Activated T-helper 9 cell treated with anti-CD3 and anti-CD28 coated beads, Interleukin-2, amount 50 U/mL, for 16 hours (primary cell): ENCODE measurements around the gene AGBL4.

Experiments used
- DNase-seq: peaks from one replicate; pipeline ENCODE4 v3.0.0-alpha.2; 2020; ENCODE audit warnings: low read depth

AGBL4 gene

DNA sequence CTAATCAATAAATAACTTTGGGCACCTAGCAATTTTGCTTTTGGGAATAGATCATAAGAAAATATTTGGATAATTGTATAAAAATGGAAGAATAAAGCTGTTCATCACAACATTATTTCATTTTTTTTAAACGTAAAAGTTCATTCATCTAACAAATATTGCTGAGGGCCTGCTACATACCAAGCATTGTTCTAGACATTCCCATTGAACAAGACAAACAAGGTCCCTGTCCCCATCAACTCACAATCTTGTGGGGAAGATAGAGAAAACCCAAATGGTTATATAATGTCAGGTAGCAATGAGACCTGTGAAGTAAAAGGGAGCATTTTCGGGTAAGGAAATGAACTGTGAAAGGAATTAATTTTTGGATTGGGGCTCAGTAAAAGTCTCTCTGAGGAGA lies 1193.0 kb downstream of the AGBL4 start:
- DNase-seq: no peak

DNA sequence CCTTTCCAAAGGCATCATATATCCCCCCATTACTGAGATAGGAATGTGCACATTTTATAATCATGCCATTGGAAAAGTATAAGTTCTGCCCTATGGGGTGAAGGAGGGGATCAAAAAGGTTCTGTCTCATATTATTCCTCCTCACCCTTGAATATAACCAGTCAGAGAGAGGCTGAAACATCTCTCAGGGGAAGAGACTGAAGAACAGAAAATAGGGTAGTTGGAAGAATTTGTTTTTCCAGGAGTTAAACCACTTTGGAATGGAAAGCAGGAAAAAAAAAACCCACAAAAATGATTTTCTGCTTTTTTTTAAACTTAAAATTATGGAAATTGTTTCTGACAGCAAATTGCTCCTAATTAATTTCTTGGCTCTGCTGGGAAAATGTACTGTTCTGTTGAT lies 1194.3 kb downstream of the AGBL4 start:
- no peak for DNase-seq

- no peak for DNase-seq
These were observed 1200.6 kb downstream of the AGBL4 start for GRCh38 chr1:48823168-48823567.

DNA sequence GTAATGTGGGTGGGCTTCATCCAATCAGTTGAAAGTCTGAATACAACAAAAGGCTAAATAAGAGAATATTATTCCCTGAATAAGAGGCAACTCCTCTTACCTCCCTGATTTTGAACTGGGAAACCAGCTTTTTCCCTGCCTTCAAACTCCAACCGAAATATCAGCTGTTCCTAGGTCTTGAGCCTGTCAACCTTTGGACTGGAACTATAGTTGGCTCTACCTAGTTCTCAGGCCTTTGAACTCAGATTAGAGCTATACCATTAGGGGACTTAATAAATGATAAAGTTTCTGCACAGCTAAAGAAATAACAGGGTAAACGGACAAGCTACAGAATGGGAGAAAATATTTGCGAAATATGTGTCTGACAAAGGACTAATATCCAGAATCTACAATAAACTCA lies 1203.3 kb downstream of the AGBL4 start:
- no peak for DNase-seq

DNA sequence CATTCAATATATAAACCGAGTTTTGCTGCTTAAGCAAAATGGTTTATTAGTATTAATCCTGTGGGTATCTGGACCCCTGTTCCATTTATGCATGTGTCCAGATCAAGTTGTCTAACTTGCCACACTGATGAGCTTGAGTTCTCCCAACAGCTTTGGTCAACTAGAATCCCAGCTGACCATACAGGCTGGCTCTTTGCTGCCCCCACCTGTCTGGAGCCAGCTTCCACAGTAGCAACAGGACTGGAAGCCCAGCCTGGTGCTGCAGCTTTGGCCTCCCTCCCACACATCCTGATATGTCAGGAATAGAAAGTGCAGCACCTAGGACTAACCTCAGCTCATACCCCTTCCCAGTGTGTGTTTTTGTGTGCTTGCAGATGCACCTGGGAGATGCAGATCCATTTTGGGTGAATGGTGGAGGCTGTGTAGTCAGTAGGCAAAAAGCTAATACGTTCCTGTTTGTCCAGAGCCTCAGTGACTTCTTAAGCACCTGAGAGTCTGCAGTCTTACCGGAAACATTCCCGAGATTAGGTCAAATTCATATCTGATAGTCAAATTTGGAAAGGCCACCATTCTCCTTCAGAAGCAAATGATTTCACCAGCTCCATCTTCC lies 1206.1 kb downstream of the AGBL4 start:
- DNase-seq: no peak

DNA sequence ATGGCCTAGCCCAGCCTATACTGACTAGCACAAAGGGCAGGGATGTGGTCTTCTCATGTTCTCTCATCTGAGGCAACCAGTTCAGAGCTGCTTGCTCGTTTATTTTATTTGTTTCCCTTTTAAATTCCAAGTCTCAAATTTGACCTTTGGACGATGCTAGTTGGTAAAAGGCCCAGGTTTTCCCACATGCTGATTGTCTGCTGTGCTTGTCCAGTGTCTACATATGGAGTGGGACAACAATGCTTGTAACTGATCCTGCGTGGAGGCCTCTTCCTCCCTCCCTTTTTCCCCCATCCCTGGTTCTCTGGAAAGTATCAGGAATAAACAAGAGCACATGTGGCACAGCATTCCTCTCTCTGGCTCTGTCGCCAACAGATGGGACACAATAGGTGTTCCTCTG lies 1213.0 kb downstream of the AGBL4 start:
- DNase-seq: no peak

- DNase-seq: no peak
These were observed 1215.3 kb downstream of the AGBL4 start for GRCh38 chr1:48808496-48808895.

DNA sequence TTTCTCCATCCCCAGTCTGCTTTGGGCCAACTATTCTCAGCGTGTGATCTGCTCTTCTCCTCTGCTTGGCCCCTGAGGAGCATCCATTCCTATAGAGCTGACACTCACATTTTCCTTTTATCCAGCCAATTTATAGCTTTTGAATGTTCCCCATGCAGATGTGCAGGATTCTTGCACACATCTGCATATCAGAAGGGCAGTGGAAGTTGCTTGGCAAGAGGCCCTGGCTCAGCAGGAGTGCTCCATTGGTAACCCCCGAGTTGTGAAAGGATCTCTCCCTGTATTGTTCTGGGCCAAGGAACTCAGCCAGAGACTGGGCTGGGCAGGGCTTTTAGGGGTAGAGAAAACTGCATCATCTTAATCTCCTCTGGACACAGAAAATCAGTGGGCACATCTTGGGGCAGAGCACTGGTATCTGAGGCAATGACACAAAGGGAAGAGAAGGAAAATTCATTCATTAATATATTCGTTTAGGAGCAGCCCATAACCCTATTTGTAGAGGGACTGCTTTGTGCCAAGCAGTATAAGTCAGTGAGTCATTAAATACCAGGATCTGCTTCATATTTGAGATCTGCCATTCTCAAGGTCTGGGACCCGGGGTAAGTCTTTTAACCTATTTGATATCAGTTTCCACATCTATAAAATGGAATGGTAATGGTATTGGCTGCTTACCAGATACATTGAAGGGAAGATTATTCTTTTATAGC lies 1216.0 kb downstream of the AGBL4 start:
- no peak for DNase-seq

DNA sequence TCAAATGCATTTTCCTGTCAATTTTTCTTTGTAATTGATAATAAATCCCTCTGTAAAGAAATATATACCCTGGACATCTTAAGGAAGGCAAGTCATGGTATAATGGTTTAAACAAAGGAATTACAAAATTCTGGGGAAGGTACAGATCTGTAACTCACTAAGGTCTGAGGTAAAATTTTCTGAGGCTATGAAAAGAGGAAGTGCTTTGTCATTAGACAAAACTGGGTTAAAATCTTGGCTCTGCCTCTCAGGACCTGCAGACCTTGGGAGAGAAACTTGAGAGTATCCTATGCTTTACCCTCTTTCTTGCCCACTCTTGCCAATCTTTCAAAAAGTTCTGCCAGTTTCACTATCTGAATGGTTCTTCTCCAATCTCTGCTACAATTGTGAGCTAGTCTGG lies 1220.3 kb downstream of the AGBL4 start:
- DNase-seq: no peak

- no peak for DNase-seq
These were observed 1228.9 kb downstream of the AGBL4 start for GRCh38 chr1:48794816-48795215.

- no peak for DNase-seq
These were observed 1229.9 kb downstream of the AGBL4 start for GRCh38 chr1:48793863-48794262.

- no peak for DNase-seq
These were observed 1230.8 kb downstream of the AGBL4 start for GRCh38 chr1:48792961-48793360.

DNA sequence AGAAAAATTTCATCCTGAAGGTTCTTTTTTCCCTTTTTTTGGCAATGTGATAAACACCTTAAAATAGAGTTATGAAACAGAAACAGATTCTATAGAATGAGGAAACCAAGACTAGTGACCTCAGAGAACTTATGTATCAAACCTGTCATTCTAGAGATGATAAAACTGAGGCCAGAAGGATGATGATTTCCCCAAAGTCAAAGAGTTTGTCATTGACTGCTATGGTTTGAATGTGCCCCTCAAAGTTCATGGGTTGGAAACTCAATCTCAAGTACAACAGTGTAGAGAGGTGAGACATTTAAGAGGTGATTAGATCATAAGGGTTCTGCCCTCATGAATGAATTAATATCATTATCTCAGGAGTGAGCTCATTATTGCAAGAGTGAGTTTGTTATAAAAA lies 1233.4 kb downstream of the AGBL4 start:
- no peak for DNase-seq

DNA sequence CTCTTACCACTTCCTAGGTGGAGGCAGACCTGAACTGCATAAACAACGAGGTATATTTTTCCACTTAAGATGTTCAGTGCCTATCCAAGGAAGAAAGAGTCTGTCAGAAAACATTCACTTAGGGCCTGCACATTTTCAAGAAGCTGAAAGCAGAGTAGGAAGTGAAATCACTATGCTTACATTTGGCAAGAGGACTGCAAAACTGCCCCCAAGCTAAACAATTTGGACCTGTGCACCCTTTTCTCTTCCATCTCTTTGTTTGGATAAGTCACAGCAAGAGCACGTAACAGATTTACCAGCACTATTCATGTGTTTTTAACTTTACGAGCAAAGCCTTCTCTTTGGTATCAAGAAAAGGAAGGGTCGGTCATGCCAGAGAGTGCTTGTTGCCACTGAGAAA lies 1233.9 kb downstream of the AGBL4 start:
- no peak for DNase-seq

DNA sequence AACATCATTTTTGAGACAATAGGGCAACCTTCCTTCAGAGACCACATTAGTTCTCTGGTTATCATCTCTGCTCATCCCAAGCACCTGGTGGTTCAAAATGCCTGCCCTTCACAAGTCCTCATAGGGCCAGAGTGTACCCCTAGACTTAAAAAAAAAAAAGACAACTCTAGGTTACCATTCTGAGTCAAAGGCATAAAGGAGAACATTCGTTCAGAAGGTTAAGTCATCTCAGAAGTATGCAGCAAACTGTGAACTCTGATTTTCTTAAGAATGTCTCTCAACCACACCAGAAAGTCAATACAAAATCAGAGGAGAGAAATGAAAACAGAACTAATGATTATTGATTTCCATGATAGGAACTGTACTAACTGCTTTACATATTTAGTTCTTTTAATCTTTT lies 1237.9 kb downstream of the AGBL4 start:
- no peak for DNase-seq

GRCh38 chr1:48784301-48784700 lies 1239.5 kb downstream of the AGBL4 start:
- no peak for DNase-seq

DNA sequence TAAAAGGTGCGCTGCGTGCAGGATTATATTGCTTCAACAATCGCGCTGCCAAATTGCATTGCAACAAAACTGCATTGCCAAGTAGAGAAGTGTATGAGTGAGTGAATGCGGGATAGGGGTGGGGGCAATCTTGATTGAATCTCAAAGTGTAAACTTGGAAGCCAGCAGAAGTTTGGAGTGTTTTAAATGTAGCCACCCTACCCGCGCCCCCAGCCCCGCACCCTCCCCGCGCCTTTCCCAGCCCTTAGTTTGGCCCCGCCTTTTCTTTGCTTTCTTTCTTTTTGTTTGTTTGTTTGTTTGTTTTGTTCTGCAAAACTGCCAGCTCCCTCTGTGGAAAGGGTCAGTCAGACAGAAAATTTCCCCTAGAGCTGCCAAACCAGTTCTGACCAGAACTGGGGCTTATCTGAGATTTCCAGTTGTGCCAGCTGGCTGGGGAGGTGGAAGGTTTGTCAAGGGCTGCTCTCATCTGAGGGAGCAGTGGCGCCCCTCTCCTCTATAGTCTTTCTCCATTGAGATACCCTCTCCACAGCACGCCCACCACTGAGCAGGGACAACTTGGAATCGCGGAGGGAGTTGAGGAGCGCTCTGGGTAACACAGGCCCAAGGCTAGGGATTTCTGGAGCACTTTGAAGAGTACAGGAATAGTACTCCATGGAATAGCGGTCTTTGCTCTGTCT lies 1246.4 kb downstream of the AGBL4 start:
- DNase-seq: no peak

DNA sequence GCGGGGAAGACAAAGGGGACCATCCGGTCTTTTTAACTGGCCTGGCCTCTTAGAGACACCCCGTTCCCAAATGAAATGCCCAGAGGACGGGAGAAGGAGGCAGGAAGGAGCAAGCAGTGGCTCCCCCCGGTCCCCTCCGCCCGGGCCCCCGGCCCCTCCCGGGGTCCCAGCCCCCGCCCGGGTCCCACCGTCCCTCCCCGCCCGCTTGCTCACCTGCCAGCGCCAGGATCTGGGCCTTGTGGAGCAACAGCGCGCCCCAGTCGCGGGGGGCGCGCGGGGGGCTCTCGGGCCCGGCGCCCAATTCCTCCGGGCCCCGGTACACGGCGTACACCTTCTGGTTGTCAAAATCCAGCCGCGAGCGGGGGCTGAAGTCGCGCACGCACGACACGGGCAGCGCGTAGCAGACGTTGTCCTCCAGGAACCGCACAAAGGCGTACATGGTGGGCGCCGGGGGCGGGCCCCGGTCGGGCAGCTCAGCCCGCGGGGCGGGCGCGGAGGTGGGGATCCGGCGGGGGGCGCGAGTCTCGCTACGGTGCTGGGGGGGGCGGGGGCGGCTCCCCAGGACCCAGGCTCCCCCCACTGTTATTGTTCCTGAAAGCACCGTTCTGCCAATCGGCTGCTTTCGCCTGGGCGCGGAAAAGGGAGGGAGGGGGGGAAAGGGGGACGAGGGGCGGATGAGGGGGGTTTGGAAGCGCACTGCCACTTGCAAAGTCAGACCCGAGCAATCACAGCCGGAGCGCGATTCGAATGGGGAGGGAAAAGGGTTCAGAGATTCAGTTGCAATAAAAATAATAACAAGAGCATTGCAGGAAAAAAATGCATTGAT lies 1247.1 kb downstream of the AGBL4 start, which contains the start of gene BEND5:
TSS of gene BEND5 (minus strand) at position 499 of the 826 bp plus-strand sequence. CDS start at position 439, 60 bp downstream.
- DNase-seq: no peak

GRCh38 chr1:48775831-48776392 lies 1247.8 kb downstream of the AGBL4 start:
- no peak for DNase-seq

DNA sequence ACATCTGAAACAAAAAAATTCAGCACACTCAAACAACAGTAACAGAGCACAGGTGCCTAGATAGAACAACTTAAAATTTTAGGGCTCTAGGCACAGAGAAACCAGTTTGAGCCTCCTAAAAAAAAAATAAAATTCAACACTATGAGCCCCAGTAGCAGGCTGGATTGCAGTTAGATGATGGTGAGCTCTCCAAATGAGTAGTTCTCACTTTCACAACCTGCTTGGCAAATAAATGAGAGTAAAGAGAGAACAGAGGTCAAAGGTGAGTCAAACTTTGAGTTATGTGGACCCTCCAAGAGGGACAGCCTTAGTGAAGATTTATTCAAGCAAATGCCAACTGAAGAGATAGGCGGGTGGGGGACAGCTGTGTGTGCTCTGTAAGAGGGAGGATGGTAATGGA lies 1250.6 kb downstream of the AGBL4 start:
- no peak for DNase-seq

DNA sequence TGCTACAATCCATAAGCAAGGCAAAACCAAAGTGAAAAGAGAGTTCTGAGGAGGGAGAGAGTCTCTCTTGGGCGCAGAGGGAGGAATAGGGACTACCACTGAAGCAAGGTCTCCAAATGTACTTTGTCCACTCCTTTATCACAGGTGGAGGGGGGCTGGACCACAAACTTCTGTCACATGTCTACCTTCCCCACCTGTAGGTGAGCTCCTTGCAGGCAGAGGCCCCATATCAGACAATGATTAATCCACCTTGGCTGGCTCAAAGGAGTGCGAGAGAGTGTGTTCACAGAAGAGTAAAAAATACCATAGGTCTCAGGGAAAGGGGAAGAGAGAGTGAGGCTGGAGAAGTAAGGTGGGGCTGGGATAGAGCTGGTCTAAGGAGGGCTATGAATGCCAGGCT lies 1251.5 kb downstream of the AGBL4 start:
- no peak for DNase-seq

DNA sequence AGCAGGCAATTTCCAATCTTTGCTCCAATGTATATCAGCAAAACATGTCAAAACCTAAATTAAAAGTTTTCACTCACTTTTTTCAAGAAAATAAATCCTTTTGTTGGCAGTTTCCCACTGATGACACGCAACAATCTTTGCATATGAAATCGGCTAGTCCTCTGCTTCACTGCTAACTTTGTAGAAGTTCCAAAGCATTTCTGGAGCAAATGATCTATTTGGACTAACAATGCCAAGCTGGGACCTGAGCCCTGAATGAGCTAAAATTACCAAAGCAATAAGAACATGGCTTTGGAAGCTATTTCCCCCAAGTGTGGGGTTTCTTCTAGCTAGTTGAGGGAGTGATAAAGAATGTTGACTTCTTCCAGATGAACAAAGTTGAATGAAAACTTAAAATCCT lies 1252.2 kb downstream of the AGBL4 start:
- DNase-seq: no peak
